GM12801 (cell line): Measurements from ENCODE around the gene SESTD1.

Experiments
- CTCF ChIP-seq: IDR thresholded peaks from one replicate; pipeline ENCODE4 v1.5.1; 2011; ENCODE audit warnings: control low read depth; ENCODE audit not compliant: insufficient read length; ENCODE audit errors: extremely low read depth

SESTD1 gene

GRCh38 chr2:179302149-179302548 lies 37.5 kb upstream of the SESTD1 start:
- TF ChIP-seq CTCF = no peak

GRCh38 chr2:179298666-179299065 lies 34.0 kb upstream of the SESTD1 start:
- no peak for TF ChIP-seq CTCF

GRCh38 chr2:179297927-179298326 lies 33.3 kb upstream of the SESTD1 start:
- TF ChIP-seq CTCF = no peak

GRCh38 chr2:179290329-179290728 lies 25.7 kb upstream of the SESTD1 start:
- no peak for TF ChIP-seq CTCF

- no peak for TF ChIP-seq CTCF
Measured at GRCh38 chr2:179285060-179285459, 20.4 kb upstream of the SESTD1 start.

GRCh38 chr2:179277429-179278196 lies 13.0 kb upstream of the SESTD1 start:
- no peak for TF ChIP-seq CTCF

GRCh38 chr2:179275253-179276012 lies 10.8 kb upstream of the SESTD1 start:
- no peak for TF ChIP-seq CTCF
